BJ (cell line): ENCODE data around the gene CSHL1. TPM values are rescaled to one million over a fixed set of nuclear protein-coding genes. Genes with fewer than 3 reads are reported as not detected.
"Not testable (repeated sequence)": the region's sequence is repeated elsewhere in the genome, so short reads cannot be mapped to it uniquely, and the experiment has no call there.

ENCODE experiments used
- CTCF ChIA-PET: fragments of 350-600 bp; formaldehyde crosslinking; extraction: SDS; loops from one replicate; lab custom pipeline; 2021; ENCODE audit warnings: antibody characterized with exemption, inconsistent platforms; lab: Yijun Ruan, JAX
- POLR2A ChIA-PET: fragments of 300-600 bp; sonication (Branson Sonifier 250); formaldehyde crosslinking; extraction: SDS; loops from one replicate; lab custom pipeline; 2021; ENCODE audit warnings: antibody characterized with exemption; lab: Charles Lee
- DNase-seq: peaks from one replicate; pipeline ENCODE4 v3.0.0-alpha.2; 2011; ENCODE audit warnings: low read depth
- H3K27me3 ChIP-seq: 2 replicates; pipeline ENCODE4 v1.6.0; 2011; ENCODE audit warnings: low read length; ENCODE audit not compliant: control insufficient read depth, insufficient read depth
- H3K36me3 ChIP-seq: 2 replicates; pipeline ENCODE4 v1.5.1; 2011; ENCODE audit warnings: low read length; ENCODE audit not compliant: control insufficient read depth, insufficient read depth
- H3K4me3 ChIP-seq: 2 replicates; pipeline ENCODE4 v1.5.1; 2011; ENCODE audit warnings: low read depth, mild to moderate bottlenecking, control low read depth, low read length
- CTCF ChIP-seq: IDR thresholded peaks from 2 replicates; pipeline ENCODE4 v1.5.1; 2011; ENCODE audit warnings: low read depth, mild to moderate bottlenecking, control low read depth, inconsistent platforms, low read length, moderate library complexity; ENCODE audit not compliant: insufficient read depth
- polyA plus RNA-seq: library from polyadenylated mRNA; depleted of rRNA; stranded (reverse); fragments of >200 nt; gene quantifications from 2 replicates; pipeline ENCODE4 v1.2.3, GENCODE V29; 2011

Gene CSHL1
- polyA plus RNA-seq, 1 experiment: not detected

- TF ChIP-seq CTCF: peak; percentile 92
- H3K4me3 ChIP-seq: no peak overlapping the region
- no peaks in the 10 kb centered on the region for H3K36me3 ChIP-seq
- peaks cover 4% of the 10 kb centered on the region; the same call in 1 of the 2 replicates for H3K27me3 ChIP-seq
- CTCF ChIA-PET: interaction anchor here (0.6 to 7.5 kb wide), 42 partner anchors 8 to 229 kb away, joined by 3 to 139 read pairs (median 5); partner anchors contain the start of genes CD79B, CSHL1, ERN1 and ICAM2
- no peak for DNase-seq
- POLR2A ChIA-PET: no interaction called here
These were observed 8.3 kb upstream of the CSHL1 start for GRCh38 chr17:63919311-63919723.

- CTCF ChIA-PET: interaction anchor here (0.7 to 7.5 kb wide), 37 partner anchors 8 to 229 kb away, joined by 3 to 139 read pairs (median 6); partner anchors contain the start of genes CD79B, CSHL1, ERN1 and ICAM2
These were observed 7.8 kb upstream of the CSHL1 start, which contains the start of gene GH1 for GRCh38 chr17:63918789-63919305. TSS of gene GH1 (minus strand) at chr17:63918839. CDS start at chr17:63918776, 63 bp downstream.

GRCh38 chr17:63918305-63918704 lies 7.2 kb upstream of the CSHL1 start:
- DNase-seq: no peak
- no peaks in the 10 kb centered on the region for H3K36me3 ChIP-seq

More at GRCh38 chr17:63918789-63919305, 7.8 kb upstream of the CSHL1 start, which contains the start of gene GH1:
- H3K36me3 ChIP-seq, H3K27me3 ChIP-seq, H3K4me3 ChIP-seq, DNase-seq, POLR2A ChIA-PET: not testable (repeated sequence)

GRCh38 chr17:63917646-63918045 lies 6.6 kb upstream of the CSHL1 start:
- H3K27me3 ChIP-seq: peaks cover 6% of the 10 kb centered on the region

More at GRCh38 chr17:63918305-63918704, 7.2 kb upstream of the CSHL1 start:
- H3K4me3 ChIP-seq: no peak overlapping the region
- CTCF ChIA-PET: interaction anchor here (0.6 to 7.5 kb wide), 23 partner anchors 13 to 908 kb away, joined by 3 to 139 read pairs (median 16); partner anchors contain the start of genes CD79B, ERN1, ICAM2 and PRR29
- TF ChIP-seq CTCF: 0 out of 2 replicates have a peak, but pooled peaks have one; percentile 16
- H3K27me3 ChIP-seq: peaks cover 5% of the 10 kb centered on the region
- POLR2A ChIA-PET: no interaction called here

GRCh38 chr17:63917206-63917605 lies 6.1 kb upstream of the CSHL1 start:
- CTCF ChIA-PET: interaction anchor here (2.7 to 7.5 kb wide), 7 partner anchors 12 to 217 kb away, joined by 18 to 139 read pairs (median 50); partner anchors contain the start of gene ICAM2
- H3K4me3 ChIP-seq, H3K36me3 ChIP-seq, DNase-seq, H3K27me3 ChIP-seq, POLR2A ChIA-PET: not testable (repeated sequence)

More at GRCh38 chr17:63917646-63918045, 6.6 kb upstream of the CSHL1 start:
- DNase-seq: no peak
- H3K4me3 ChIP-seq: no peak overlapping the region
- no peaks in the 10 kb centered on the region for H3K36me3 ChIP-seq
- POLR2A ChIA-PET: no interaction called here
- no peak for TF ChIP-seq CTCF
- CTCF ChIA-PET: interaction anchor here (2.2 to 7.5 kb wide), 14 partner anchors 12 to 228 kb away, joined by 9 to 139 read pairs (median 28); partner anchors contain the start of genes CD79B, ERN1 and ICAM2

- no peak for TF ChIP-seq CTCF
- ChIA-PET POLR2A (no interaction called here), CTCF (interaction anchor here (2.0 to 7.5 kb wide), 5 partner anchors 11 to 217 kb away, joined by 10 to 139 read pairs (median 53); no protein-coding TSS in a partner anchor)
- peaks cover 6% of the 10 kb centered on the region for H3K27me3 ChIP-seq
- no peaks in the 10 kb centered on the region for H3K36me3 ChIP-seq
- no peak for DNase-seq
- H3K4me3 ChIP-seq: no peak overlapping the region
These were observed 5.6 kb upstream of the CSHL1 start for GRCh38 chr17:63916566-63917185.

GRCh38 chr17:63915753-63916152 lies 4.7 kb upstream of the CSHL1 start:
- DNase-seq, H3K36me3 ChIP-seq, POLR2A ChIA-PET, H3K27me3 ChIP-seq, H3K4me3 ChIP-seq: not testable (repeated sequence)
- CTCF ChIA-PET: interaction anchor here (0.7 to 7.5 kb wide), 4 partner anchors 12 to 218 kb away, joined by 3 to 139 read pairs (median 32); no protein-coding TSS in a partner anchor
